Lower lobe of right lung (tissue), 2 donors: ENCODE data around the gene HOMEZ. TPM values are rescaled to one million over a fixed set of nuclear protein-coding genes. Genes with fewer than 3 reads are reported as not detected.
A peak's percentile ranks its signal among the peaks of the same experiment; 100 is the strongest.
"Not testable (repeated sequence)": the region's sequence is repeated elsewhere in the genome, so short reads cannot be mapped to it uniquely, and the experiment has no call there.

Experiments used
- ATAC-seq, 2 donors: fragments of 200-7000 bp; cut with Tn5 transposase; one replicate each; pipeline ENCODE4 v1.9.1; 2020 to 2022; ENCODE audit warnings: mild to moderate bottlenecking in 2 of 2, moderate library complexity in 2 of 2
- DNase-seq: peaks from one replicate; pipeline ENCODE4 v3.0.0-alpha.2; 2020
- H3K27ac ChIP-seq: fragments of 200-600 bp; one replicate; pipeline ENCODE4 v1.8.0; 2022
- H3K27me3 ChIP-seq: fragments of 200-600 bp; one replicate; pipeline ENCODE4 v1.8.0; 2022; ENCODE audit warnings: low read depth
- H3K36me3 ChIP-seq: fragments of 200-600 bp; one replicate; pipeline ENCODE4 v1.8.0; 2022; ENCODE audit warnings: mild to moderate bottlenecking
- H3K4me1 ChIP-seq: fragments of 200-600 bp; one replicate; pipeline ENCODE4 v1.8.0; 2022
- H3K4me3 ChIP-seq: fragments of 200-600 bp; one replicate; pipeline ENCODE4 v1.8.0; 2022; ENCODE audit warnings: mild to moderate bottlenecking
- H3K9me3 ChIP-seq: fragments of 200-600 bp; one replicate; pipeline ENCODE4 v1.8.0; 2022
- CTCF ChIP-seq: fragments of 200-600 bp; IDR thresholded peaks from one replicate; pipeline ENCODE4 v1.8.0; 2022; ENCODE audit warnings: antibody characterized with exemption, mild to moderate bottlenecking
- intact Hi-C: fragments of 100-400 bp; cut with DNase I; formaldehyde crosslinking; loops from one replicate; pipeline ENCODE4 v1.11.0; 2022
- long read RNA-seq: library from polyadenylated mRNA; unstranded; transcript quantifications from one replicate; pipeline ENCODE4 v2.0.0, GENCODE V29; 2021
- total RNA-seq: library from RNA; stranded (reverse); fragmentation: NEBNext Ultra II Directional; extraction: Animal tissue kit (Norgen Biotek cat#: 25700); gene quantifications from one replicate; pipeline ENCODE4 v1.2.1, GENCODE V29; 2021
- donor health status: DM: no; HTN: yes; CAD: no; lungs with severe emphysema.

The HOMEZ gene
- total RNA-seq, result 12.4 TPM
- long read RNA-seq, full-length matches to known transcripts, result 2 of 9 reads
- long read RNA-seq, partial matches to known transcripts, result 0 of 9 reads
- long read RNA-seq, other reads (novel, unspliced or antisense), result 7 of 9 reads

- ATAC-seq (peak; percentile 99), DNase-seq (peak; percentile 99)
- no peak for TF ChIP-seq CTCF
- H3K27me3 ChIP-seq, result no peaks in the 10 kb centered on the region
- H3K9me3 ChIP-seq, result no peaks in the 10 kb centered on the region
- H3K27ac ChIP-seq, result peak within 1 kb of the TSS; percentile 89
- peak within 1 kb of the TSS; percentile 79 for H3K4me3 ChIP-seq
- H3K36me3 ChIP-seq, result no peaks in the 10 kb centered on the region
- peaks cover 24% of the 10 kb centered on the region for H3K4me1 ChIP-seq
- intact Hi-C loops, result no loop called here
These were observed at the start of gene HOMEZ for GRCh38 chr14:23286020-23286901. Gene HOMEZ, minus strand, starts transcription at chr14:23286132. Its CDS starts 180 bp downstream, at chr14:23285952.

GRCh38 chr14:23335623-23336022 is 49.7 kb upstream of the HOMEZ start:
- intact Hi-C loops, result no loop called here
- Histone ChIP-seq H3K27me3 (no peaks in the 10 kb centered on the region), H3K27ac (no peak overlapping the region), H3K36me3 (no peaks in the 10 kb centered on the region), H3K9me3 (no peaks in the 10 kb centered on the region), H3K4me1 (no peaks in the 10 kb centered on the region), H3K4me3 (no peak overlapping the region)
- no peak for TF ChIP-seq CTCF
- no peak for ATAC-seq
- DNase-seq, result no peak

- peaks cover 4% of the 10 kb centered on the region for H3K4me1 ChIP-seq
- H3K27ac ChIP-seq, result no peak overlapping the region
- TF ChIP-seq CTCF, result peak; percentile 88
- no peaks in the 10 kb centered on the region for H3K9me3 ChIP-seq
- H3K27me3 ChIP-seq, result no peaks in the 10 kb centered on the region
- no peak overlapping the region for H3K4me3 ChIP-seq
- intact Hi-C loops, result no loop called here
- DNase-seq, result no peak
- ATAC-seq, result peak; percentile 82 to 86
- peaks cover 29% of the 10 kb centered on the region for H3K36me3 ChIP-seq
These were observed 42.2 kb upstream of the HOMEZ start for GRCh38 chr14:23327947-23328744.

- H3K9me3 ChIP-seq, result no peaks in the 10 kb centered on the region
- no peak for TF ChIP-seq CTCF
- ATAC-seq (peak in 1 of 2 donors; percentile 23), DNase-seq (no peak)
- no peaks in the 10 kb centered on the region for H3K27me3 ChIP-seq
- H3K4me3 ChIP-seq, result no peak overlapping the region
- peaks cover 14% of the 10 kb centered on the region for H3K4me1 ChIP-seq
- H3K27ac ChIP-seq, result no peak overlapping the region
- intact Hi-C loops, result no loop called here
- H3K36me3 ChIP-seq, result peaks cover 36% of the 10 kb centered on the region
These were observed 40.8 kb upstream of the HOMEZ start for GRCh38 chr14:23326491-23327332.

- H3K27me3 ChIP-seq, H3K4me3 ChIP-seq, DNase-seq, H3K27ac ChIP-seq, intact Hi-C loops, ATAC-seq, H3K9me3 ChIP-seq: not testable (repeated sequence)
- Histone ChIP-seq H3K36me3 (peaks cover 36% of the 10 kb centered on the region), H3K4me1 (peaks cover 14% of the 10 kb centered on the region)
These were observed 39.8 kb upstream of the HOMEZ start for GRCh38 chr14:23325746-23326145.
